SK-N-MC (cell line): Measurements from ENCODE around the gene SMG6.

Experiments used
- EZH2 ChIP-seq: fragments of 200-600 bp; sonication (generic); IDR thresholded peaks from one replicate; pipeline ENCODE4 v1.6.1; 2017; ENCODE audit warnings: antibody characterized with exemption
- FOXP2 ChIP-seq: optimal IDR thresholded peaks from 2 replicates; pipeline ENCODE3; 2011; ENCODE audit warnings: mild to moderate bottlenecking, moderate library complexity; ENCODE audit not compliant: insufficient read depth; ENCODE audit errors: extremely low read length, control extremely low read depth
- POLR2AphosphoS5 ChIP-seq: IDR thresholded peaks from 2 replicates; pipeline ENCODE4 v1.6.1; 2012; ENCODE audit warnings: mild to moderate bottlenecking, low read depth, low read length, borderline replicate concordance

- TF ChIP-seq POLR2AphosphoS5 (no peak), EZH2 (no peak), FOXP2 (no peak)
Measured at GRCh38 chr17:2050300-2051060, 253.1 kb downstream of the SMG6 start.
